HFFc6 (cell line): ENCODE measurements around the gene NLGN2. TPM values are rescaled to one million over a fixed set of nuclear protein-coding genes. Genes with fewer than 3 reads are reported as not detected.

Experiments
- DNase-seq: peaks from one replicate; pipeline ENCODE4 v3.0.0-alpha.2; 2018
- H3K27ac Mint-ChIP-seq: 2 replicates; pipeline ENCODE4 v1.8.0; 2020; ENCODE audit warnings: mild to moderate bottlenecking, mixed read lengths
- H3K27me3 Mint-ChIP-seq: 2 replicates; pipeline ENCODE4 v1.8.0; 2021; ENCODE audit warnings: mild to moderate bottlenecking, moderate library complexity, mixed read lengths; ENCODE audit not compliant: insufficient read depth
- H3K36me3 Mint-ChIP-seq: 2 replicates; pipeline ENCODE4 v1.8.0; 2021; ENCODE audit warnings: low read depth, mixed read lengths
- H3K4me1 Mint-ChIP-seq: 2 replicates; pipeline ENCODE4 v1.8.0; 2020; ENCODE audit warnings: low read depth, mixed read lengths
- H3K4me3 Mint-ChIP-seq: 2 replicates; pipeline ENCODE4 v1.8.0; 2020; ENCODE audit warnings: mild to moderate bottlenecking, moderate library complexity, mixed read lengths
- H3K9me3 Mint-ChIP-seq: 2 replicates; pipeline ENCODE4 v1.8.0; 2020; ENCODE audit warnings: mild to moderate bottlenecking, mixed read lengths
- total RNA-seq, 6 experiments: library from RNA; stranded (reverse); fragmentation: NEBNext Ultra II Directional; extraction: Animal tissue kit (Norgen Biotek cat#: 25700); gene quantifications; 2 replicates in 1 of 6; 3 replicates in 5 of 6; pipeline ENCODE4 v1.2.3, GENCODE V29; 2021
- TF ChIP-seq, protein P1 (sequence below): fragments of 200-600 bp; sonication (generic); IDR thresholded peaks from 2 replicates; pipeline ENCODE4 v1.5.0; 2021; ENCODE audit warnings: antibody characterized with exemption, mild to moderate bottlenecking

Gene NLGN2
- total RNA-seq, 6 experiments from 2014 or later = 41.3 to 57.3 (median 46.2) TPM

DNA sequence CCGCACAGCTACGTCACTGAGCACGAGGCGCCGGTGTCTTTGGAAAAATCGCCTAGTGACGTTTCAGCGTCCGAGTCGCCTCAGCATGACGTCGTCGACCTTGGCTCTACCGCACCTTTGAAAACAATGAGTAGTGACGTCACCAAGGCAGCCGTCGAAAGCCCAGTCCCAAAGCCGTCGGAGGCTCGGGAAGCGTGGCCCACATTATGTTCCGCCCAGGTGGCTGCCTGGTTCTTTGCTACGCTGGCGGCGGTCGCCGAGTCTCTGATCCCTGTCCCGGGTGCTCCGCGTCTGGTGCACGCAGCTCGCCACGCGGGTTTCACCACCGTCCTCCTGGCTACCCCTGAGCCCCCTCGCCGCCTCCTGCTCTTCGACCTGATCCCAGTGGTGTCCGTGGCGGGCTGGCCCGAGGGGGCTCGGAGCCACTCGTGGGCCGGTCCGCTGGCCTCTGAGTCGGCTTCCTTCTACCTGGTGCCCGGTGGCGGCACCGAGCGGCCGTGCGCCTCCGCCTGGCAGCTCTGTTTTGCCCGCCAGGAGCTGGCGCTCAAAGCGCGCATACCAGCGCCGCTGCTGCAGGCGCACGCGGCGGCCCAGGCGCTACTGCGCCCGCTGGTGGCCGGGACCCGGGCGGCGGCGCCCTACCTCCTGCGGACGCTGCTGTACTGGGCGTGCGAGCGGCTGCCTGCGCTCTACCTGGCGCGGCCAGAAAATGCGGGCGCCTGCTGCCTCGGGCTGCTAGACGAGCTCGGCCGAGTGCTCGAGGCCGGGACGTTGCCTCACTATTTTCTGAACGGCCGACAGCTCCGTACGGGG lies 29.1 kb downstream of the NLGN2 start:
- H3K27ac Mint-ChIP-seq = peak overlapping the region; percentile 51; the same call in 1 of the 2 replicates
- peak overlapping the region; percentile 91 for H3K4me3 Mint-ChIP-seq
- H3K27me3 Mint-ChIP-seq = peaks cover 18% of the 10 kb centered on the region
- H3K36me3 Mint-ChIP-seq = no peaks in the 10 kb centered on the region; the same call in 1 of the 2 replicates
- TF ChIP-seq, protein P1, sequence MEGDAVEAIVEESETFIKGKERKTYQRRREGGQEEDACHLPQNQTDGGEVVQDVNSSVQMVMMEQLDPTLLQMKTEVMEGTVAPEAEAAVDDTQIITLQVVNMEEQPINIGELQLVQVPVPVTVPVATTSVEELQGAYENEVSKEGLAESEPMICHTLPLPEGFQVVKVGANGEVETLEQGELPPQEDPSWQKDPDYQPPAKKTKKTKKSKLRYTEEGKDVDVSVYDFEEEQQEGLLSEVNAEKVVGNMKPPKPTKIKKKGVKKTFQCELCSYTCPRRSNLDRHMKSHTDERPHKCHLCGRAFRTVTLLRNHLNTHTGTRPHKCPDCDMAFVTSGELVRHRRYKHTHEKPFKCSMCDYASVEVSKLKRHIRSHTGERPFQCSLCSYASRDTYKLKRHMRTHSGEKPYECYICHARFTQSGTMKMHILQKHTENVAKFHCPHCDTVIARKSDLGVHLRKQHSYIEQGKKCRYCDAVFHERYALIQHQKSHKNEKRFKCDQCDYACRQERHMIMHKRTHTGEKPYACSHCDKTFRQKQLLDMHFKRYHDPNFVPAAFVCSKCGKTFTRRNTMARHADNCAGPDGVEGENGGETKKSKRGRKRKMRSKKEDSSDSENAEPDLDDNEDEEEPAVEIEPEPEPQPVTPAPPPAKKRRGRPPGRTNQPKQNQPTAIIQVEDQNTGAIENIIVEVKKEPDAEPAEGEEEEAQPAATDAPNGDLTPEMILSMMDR = peak; percentile 88
- H3K9me3 Mint-ChIP-seq = no peaks in the 10 kb centered on the region
- peak; percentile 66 for DNase-seq
- H3K4me1 Mint-ChIP-seq = peaks cover 37% of the 10 kb centered on the region

DNA sequence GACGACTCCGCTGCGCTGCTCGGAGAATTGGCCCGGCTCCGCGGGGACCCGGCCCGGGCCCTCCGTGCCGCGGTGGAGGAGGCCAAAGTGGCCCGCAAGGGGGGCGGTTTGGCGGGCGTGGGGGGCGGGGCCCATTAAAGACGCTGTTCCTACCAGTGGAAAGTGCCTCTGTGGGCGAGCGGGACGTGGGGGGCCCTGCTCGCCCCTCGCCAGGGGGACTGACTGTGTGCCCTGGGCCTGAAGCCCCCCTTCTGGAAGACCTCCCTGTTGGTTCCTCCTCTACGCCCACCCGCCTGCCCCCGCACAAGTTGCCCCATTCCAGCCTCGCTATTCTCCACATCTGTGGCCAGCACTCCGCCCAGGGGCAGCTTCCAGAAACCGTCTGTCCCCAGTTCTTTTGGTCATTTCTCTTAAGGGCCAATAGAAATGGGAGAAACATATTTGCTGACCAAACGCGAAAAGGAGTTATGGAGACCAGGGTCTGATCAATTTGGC lies 29.8 kb downstream of the NLGN2 start:
- no peaks in the 10 kb centered on the region for H3K9me3 Mint-ChIP-seq
- peak overlapping the region; percentile 71; the same call in 1 of the 2 replicates for H3K4me3 Mint-ChIP-seq
- no peak for DNase-seq
- no peaks in the 10 kb centered on the region; the same call in 1 of the 2 replicates for H3K36me3 Mint-ChIP-seq
- peaks cover 37% of the 10 kb centered on the region for H3K4me1 Mint-ChIP-seq
- TF ChIP-seq, protein P1 = 0 out of 2 replicates have a peak, but pooled peaks have one; percentile 4
- no peak overlapping the region for H3K27ac Mint-ChIP-seq
- peaks cover 18% of the 10 kb centered on the region for H3K27me3 Mint-ChIP-seq

DNA sequence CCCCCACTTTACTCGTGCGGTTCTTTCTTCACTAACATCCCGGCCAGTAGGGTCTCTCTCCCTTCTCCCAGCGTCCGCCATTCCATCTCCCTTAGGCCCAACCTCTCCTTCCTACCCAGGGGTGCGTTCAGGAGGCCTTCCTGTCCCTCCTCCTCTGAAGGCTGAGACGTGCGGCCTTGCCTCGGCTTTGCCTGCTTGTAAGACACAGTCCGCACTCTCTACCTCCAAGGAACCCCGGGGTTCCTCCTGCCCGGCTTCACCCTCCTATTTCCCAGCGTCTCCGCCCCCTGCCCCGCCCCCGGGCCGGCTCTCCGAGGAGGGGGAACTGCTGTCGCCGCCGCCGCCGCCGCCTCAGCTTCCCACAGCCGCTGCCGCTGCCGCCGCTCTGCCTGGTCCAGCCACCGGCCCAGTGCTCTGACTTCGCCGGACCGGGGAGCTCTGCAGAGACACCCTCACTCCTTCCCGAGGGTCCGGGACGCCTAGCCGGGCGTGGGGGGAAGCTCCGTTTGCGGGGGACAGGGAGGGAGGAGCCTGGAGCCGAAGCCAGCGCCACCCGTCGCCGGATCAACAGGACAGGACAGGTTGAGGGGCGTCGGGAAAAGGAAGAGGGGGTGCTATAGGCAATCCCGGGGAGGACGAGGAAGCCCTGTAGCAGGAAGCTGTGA lies 30.4 kb downstream of the NLGN2 start:
- Mint-ChIP-seq H3K27me3 (peaks cover 18% of the 10 kb centered on the region), H3K4me3 (peak overlapping the region; percentile 71), H3K9me3 (no peaks in the 10 kb centered on the region), H3K36me3 (no peaks in the 10 kb centered on the region; the same call in 1 of the 2 replicates), H3K4me1 (peaks cover 37% of the 10 kb centered on the region), H3K27ac (no peak overlapping the region)
- no peak for DNase-seq
- TF ChIP-seq, protein P1 = no peak

DNA sequence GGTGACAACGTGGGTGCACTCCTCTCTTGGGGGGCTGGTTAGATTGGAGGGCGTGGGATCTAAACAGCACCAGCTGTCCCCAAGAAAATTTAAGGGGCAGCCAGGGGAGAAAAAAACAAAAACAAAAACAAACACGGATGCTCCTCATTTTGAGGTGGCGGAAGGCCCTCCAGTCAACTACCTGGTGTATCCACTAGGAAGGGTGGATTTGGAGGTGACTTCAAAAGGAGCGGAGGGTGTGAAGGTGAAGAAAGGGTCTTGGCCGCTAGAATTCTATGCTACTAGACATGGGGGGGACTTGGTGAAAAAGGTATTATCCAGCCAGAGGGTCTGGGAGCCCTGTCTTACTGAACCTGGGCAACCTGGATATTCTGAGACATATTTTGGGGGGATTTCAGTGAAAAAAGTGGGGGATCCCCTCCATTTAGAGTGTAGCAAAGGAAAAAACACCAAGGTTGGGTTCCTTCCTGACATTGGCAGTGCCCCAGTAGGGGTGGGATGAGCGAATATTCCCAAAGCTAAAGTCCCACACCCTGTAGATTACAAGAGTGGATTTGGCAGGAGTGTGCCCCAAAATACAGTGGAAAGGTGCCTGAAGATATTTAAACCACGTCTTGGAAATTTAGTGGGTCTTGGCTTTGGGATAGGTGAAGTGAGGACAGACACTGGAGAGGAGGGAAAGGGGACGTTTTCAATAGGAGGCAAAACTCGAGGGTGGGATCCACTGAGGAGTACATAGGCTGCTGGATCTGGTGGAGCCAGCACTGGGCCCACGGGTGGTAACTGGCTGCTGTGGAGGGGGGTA lies 31.2 kb downstream of the NLGN2 start:
- TF ChIP-seq, protein P1 = no peak
- peaks cover 18% of the 10 kb centered on the region for H3K27me3 Mint-ChIP-seq
- no peak overlapping the region for H3K27ac Mint-ChIP-seq
- no peak for DNase-seq
- H3K9me3 Mint-ChIP-seq = no peaks in the 10 kb centered on the region
- H3K4me1 Mint-ChIP-seq = peaks cover 42% of the 10 kb centered on the region
- peak overlapping the region; percentile 7; the same call in 1 of the 2 replicates for H3K4me3 Mint-ChIP-seq
- no peaks in the 10 kb centered on the region; the same call in 1 of the 2 replicates for H3K36me3 Mint-ChIP-seq

DNA sequence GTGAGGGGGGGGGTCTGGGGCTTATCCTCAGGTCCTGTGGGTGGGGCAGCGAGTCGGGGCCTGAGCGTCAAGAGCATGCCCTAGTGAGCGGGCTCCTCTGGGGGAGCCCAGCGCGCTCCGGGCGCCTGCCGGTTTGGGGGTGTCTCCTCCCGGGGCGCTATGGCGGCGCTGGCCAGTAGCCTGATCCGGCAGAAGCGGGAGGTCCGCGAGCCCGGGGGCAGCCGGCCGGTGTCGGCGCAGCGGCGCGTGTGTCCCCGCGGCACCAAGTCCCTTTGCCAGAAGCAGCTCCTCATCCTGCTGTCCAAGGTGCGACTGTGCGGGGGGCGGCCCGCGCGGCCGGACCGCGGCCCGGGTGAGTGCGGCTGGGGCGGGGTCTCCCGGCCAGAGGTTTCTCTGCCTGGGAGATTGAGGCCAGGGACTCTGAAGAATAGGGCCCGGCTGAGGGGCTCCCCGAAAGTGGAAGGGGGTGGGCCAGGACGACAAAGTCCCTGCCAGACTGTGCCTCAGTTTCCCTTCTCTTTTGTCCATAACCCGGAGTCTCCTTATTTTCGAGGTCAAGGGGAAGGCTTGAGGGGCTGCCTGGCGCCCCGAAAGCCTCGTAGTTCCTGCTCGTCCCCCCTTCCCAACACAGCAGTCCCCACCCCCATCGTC lies 31.9 kb downstream of the NLGN2 start, which contains the start of gene FGF11:
TSS of gene FGF11 (plus strand) at position 51 of the 651 bp plus-strand sequence. CDS start at position 160, 109 bp downstream.
- no peaks in the 10 kb centered on the region; the same call in 1 of the 2 replicates for H3K36me3 Mint-ChIP-seq
- DNase-seq = no peak
- no peak within 1 kb of the TSS for H3K27ac Mint-ChIP-seq
- peaks cover 18% of the 10 kb centered on the region for H3K27me3 Mint-ChIP-seq
- H3K4me3 Mint-ChIP-seq = peak within 1 kb of the TSS; percentile 36; the same call in 1 of the 2 replicates
- H3K4me1 Mint-ChIP-seq = peaks cover 48% of the 10 kb centered on the region
- TF ChIP-seq, protein P1 = no peak
- H3K9me3 Mint-ChIP-seq = no peaks in the 10 kb centered on the region
